HG02571 (cell line): ENCODE data around the gene C1orf35.

Source experiments
- ATAC-seq: cut with Tn5 transposase; IDR thresholded peaks from one replicate; pipeline ENCODE4 v1.9.1; 2021; ENCODE audit warnings: mild to moderate bottlenecking, moderate library complexity; ENCODE audit not compliant: unreplicated experiment

Gene C1orf35

DNA sequence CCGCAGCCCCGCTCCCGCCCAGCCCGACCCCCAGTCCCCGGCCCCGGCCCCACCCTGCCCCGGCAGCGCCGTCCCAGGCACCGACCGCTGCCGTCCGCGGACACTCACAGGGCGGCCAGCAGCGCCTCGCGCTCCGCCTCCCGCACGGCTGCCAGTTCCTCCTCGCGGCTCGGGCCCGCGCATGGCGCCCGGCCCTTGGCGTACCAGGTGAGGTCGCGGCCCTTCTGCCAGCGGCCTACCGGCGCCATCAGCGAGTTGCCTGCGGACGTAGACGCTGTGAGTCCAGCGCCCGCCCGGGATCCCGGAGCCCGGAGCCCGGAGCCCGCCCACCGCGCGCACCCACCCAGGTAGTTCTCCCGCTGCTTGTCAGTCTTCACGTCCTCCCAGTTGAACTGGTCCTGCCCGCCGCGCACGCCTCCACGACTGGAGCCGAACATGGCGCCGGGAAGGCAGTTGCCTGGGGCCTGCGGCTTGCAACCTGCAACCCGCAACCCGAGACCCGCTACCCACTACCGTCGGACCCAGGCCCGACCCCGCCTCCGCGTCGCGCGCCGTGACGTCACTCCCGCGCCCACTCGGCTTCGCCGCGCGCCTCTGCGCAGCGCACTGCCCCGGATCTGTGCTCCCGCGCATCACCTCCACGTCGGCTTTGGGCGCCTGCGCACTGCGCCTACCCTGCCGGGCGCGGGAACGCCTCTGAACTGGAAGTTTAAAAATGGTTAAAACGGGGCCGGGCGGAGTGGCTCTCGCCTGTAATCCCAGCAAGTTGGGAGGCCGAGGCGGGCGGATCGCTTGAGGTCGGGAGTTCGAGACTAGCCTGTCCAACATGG, at the start of gene C1orf35:
Gene C1orf35 (minus strand): TSS at position 535 of the 830 bp plus-strand sequence. CDS start 98 bp downstream, at position 437.
- ATAC-seq = peak; percentile 62

GRCh38 chr1:228152918-228153258, 49.8 kb upstream of the C1orf35 start:
- no peak for ATAC-seq

DNA sequence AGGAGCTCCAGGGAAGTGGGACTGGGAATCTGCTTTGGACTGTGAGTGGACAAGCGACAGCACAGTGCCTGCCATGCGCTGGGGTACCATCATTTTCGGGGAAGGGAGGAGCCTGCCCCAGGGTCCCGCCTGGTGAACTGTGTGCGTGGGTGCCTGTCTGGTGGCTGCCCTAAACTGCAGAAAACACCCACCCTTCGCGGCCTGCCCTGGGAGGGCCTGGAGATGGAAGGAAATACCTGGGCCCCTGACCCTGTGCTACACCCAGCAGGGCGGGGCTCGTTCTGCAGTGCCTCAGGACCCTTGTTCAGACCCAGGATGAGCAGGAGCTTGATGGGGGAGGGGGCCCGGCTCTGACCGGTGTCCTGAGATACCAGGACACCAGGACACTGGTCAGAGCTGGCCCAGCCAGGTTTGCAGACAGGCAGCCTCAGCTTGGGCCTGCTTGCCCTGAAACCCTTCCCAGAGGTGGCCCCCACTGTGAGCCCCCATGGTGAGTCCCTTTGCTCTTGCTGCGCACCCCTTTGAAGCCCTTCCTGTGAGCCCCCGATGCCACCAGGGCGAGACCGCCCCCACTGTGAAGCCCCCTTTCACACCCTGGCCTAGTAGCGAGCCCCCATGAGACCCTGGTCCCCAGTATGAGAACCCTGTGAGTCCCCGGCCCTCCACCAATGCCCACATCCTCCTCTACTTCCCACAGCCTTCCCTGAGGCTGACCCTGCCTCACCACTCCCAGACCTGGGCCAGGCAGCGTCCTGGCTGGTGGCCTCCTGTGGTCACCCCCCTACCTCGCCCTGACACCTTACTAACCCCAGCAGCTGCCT, 49.2 kb upstream of the C1orf35 start:
- ATAC-seq = no peak

- no peak for ATAC-seq
Measured at GRCh38 chr1:228151180-228151925, 48.2 kb upstream of the C1orf35 start.

- ATAC-seq = no peak
Measured at GRCh38 chr1:228150461-228151179, 47.5 kb upstream of the C1orf35 start.

- ATAC-seq = no peak
Measured at GRCh38 chr1:228150120-228150460, 47.0 kb upstream of the C1orf35 start.

GRCh38 chr1:228149406-228150119, 46.4 kb upstream of the C1orf35 start, which contains the start of gene GJC2:
GJC2 (plus strand) TSS chr1:228149930; CDS start chr1:228157759, 7,829 bp downstream.
- ATAC-seq = no peak

- no peak for ATAC-seq
Measured at GRCh38 chr1:228148935-228149405, 45.8 kb upstream of the C1orf35 start.

DNA sequence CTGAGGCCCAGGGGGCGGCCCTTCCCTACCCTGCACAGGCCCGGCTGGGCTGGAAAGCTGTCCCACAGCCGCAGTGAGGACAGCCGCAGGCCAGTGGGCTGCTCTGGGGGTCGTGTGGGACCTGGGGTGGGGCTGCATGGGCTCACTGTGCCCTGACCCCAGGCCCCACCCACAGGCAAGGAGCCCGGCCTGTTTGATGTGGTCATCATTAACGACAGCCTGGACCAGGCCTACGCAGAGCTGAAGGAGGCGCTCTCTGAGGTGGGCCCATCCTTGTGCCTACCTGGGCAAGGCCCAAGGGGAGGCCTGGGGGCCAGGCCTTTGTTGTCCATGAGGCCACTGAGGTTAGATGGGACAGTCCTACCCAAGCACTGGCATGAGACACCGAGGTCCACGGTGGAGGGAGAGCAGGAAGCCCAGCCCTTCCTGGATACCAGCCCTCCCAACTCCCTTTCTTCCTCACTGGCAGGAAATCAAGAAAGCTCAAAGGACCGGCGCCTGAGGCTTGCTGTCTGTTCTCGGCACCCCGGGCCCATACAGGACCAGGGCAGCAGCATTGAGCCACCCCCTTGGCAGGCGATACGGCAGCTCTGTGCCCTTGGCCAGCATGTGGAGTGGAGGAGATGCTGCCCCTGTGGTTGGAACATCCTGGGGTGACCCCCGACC, 45.2 kb upstream of the C1orf35 start:
- ATAC-seq = no peak

- ATAC-seq = no peak
Measured at GRCh38 chr1:228147768-228148167, 44.6 kb upstream of the C1orf35 start.

- ATAC-seq = no peak
Measured at GRCh38 chr1:228147151-228147693, 44.1 kb upstream of the C1orf35 start.

DNA sequence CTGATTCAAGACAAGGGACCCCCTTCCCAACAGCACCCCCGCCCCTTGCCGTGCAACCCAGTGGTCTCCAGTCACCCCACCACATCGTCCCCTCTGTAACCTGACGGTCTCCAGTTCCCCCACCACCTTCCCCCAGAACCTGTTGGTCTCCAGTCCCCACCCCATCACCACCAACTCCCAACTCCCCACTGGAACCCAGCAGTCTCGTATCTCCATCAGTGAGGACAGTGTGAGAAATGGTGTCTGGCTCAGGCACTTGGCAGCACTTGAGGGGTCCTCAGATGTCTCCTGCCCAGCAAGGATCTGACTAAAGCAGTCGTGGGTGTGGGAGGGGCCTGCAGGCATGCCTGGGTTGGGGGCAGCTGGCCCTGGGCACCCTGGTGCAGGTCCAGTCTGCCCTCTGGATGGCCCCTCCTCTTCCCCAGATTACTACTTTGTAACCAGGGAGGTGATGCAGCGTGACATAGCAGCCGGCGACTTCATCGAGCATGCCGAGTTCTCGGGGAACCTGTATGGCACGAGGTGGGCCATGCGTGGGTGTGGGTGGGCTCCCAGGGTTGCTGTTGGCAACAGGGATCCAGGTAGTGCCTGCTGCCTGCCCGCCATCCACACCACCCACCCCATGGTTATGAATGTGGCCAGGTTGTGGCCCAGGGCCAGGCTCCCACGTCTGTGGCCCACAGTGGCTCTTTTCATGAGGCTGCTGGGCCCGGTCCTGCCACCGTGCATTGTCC, 43.5 kb upstream of the C1orf35 start:
- no peak for ATAC-seq

- ATAC-seq = no peak
Measured at GRCh38 chr1:228145463-228146416, 42.6 kb upstream of the C1orf35 start.

- ATAC-seq = no peak
Measured at GRCh38 chr1:228144993-228145343, 41.8 kb upstream of the C1orf35 start.

- no peak for ATAC-seq
Measured at GRCh38 chr1:228144193-228144992, 41.3 kb upstream of the C1orf35 start.

DNA sequence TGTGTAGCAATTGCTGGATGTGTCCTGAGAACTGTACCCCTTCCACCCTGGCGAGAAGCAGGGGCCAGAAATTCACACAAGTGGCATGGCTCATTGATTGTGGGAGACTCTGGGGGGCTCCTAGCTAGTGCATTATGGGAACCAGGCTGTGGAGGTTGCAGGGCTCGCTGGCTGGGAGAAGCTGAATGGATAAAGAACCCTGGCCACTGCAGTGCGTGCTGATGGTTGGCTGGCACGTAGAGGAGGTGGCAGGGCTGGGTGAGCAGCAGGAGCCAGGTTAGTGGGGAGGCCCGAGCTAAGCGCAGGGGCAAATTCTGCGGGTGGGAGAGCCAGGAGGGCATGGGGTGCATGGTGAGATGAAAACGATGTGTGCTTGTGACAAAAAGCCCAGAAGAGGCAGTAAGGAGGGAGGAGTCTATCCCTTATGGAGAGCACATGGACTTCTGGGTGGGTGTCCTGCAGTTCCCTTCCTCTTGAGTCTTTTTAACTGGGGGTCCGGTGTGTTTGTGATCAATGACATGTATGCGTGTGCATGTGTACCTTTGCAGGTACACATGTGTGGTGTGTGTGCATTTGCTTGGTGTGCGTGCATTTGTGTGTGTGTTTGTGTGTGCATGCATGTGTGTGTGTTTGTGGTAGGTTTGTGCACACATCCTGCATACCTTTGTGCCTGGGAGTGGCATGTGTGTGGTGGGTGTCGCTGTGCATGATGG, 40.5 kb upstream of the C1orf35 start:
- no peak for ATAC-seq
